GM12875 (cell line): ENCODE data around the gene EXD3.
A peak's percentile ranks its signal among the peaks of the same experiment; 100 is the strongest.

Experiments
- H3K4me3 ChIP-seq: one replicate; pipeline ENCODE4 v1.5.1; 2011; ENCODE audit warnings: low read depth, low read length, control low read depth
- CTCF ChIP-seq: IDR thresholded peaks from 2 replicates; pipeline ENCODE4 v1.5.1; 2011; ENCODE audit warnings: low read depth, mild to moderate bottlenecking, control low read depth, inconsistent platforms, low read length, moderate library complexity, borderline replicate concordance; ENCODE audit not compliant: insufficient read depth

The EXD3 gene

DNA sequence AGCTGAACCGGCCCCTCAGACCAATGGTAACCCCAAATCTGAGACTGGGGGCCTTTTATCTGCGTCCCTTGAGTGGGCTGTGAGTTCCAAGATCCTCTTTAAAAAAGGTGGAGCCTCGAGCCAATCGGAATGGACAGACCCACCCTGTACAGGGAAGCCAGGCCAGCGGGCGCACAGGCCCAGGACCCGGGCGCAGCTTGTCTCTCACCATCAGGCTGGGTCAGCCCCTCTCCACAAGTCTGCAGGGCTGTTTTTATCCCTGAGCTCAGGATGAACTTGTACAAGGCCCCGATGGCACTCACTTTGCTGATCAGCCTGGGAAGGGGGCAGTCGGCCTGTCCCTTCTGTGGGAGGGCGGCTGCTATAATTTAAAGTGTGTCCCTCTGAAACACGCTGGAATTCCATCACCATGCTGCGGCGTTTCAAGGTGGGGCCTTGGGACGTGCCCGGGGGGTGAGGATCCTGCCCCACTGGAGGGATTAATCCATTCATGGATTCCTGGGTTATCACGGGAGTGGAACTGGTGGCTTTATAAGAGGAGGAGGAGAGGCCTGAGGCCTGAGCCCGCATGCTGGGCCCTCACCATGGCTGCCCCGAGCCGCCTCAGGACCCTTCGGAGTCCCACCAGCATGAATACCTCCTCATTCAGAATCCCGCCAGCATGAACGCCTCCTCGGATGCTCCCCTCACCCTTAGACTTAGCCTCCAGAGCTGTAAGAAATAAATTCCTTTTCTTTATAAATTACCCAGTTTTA lies 14.1 kb downstream of the EXD3 start:
- no peak overlapping the region for H3K4me3 ChIP-seq
- no peak for TF ChIP-seq CTCF

- H3K4me3 ChIP-seq, result peak overlapping the region; percentile 44
- no peak for TF ChIP-seq CTCF
Observed at GRCh38 chr9:137407590-137408300, 15.2 kb downstream of the EXD3 start.

DNA sequence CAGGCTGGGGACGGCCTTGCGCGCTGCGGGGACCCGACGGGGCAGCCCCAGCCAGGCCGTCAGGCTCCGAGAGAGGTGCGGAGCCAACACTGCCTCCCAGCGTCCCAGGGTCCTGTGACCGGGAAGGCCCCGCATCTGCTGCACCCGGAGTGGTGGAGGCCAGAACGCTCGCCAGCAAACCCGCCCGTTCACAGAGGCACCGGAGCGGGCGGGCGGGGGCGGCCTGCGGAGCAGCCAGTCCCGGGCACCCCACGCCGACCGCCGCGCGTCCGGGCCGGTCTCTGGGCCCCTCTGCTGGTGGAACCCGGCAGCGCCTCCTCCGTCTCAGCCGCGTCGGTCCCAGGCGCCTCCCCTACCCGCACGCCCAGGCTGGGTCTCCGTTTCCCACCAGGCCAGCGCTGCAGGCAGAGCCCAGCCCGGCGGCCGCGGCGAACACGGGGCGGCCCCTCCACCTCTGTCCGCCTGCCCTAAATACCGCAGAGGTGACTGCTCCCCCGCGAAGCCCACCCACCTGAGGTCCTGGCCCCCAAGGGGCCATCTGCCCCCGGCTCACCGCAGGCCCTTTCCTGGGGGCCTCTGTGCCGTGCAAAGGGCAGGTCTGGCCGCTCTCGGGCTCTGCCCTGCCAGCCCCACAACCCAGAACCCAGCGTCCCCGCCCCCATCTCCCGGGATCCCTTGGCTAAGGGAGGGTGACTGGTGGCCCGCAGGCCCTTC lies 15.9 kb downstream of the EXD3 start:
- peak overlapping the region; percentile 44 for H3K4me3 ChIP-seq
- peak; percentile 87 for TF ChIP-seq CTCF

- H3K4me3 ChIP-seq, result no peak overlapping the region
- no peak for TF ChIP-seq CTCF
Observed at GRCh38 chr9:137406085-137406760, 16.7 kb downstream of the EXD3 start.

GRCh38 chr9:137405677-137406081 lies 17.3 kb downstream of the EXD3 start:
- H3K4me3 ChIP-seq, result no peak overlapping the region
- no peak for TF ChIP-seq CTCF

DNA sequence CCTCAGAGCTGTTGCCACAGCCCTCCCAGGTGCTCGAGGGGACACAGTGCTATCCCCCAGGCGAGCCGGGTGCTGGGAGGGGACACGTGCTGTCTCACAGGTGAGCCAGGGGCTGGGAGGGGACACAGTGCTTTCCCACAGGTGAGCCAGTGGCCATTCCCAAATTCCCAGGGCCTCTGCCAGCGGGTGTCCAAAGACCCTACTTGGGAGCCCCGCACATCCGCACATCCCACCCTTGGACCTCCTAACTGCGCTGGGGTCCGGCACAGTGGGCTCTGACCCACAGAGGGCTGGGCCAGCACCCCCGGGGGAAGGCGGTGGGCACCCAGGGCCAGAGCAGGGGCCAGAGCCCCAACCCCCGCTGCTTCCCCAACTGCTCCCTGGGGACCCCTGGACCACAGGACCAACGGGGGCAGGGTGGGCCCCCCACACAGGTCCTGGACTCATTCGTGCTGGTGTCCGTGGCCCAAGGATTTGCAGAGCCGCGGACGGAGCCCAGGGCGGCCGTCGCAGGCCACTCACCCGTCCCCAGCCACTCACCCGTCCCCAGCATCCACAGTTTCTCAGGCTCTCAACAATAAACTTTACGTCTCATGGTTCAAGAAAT lies 17.9 kb downstream of the EXD3 start:
- TF ChIP-seq CTCF, result no peak

More for the DNA sequence above, 17.9 kb downstream of the EXD3 start:
- no peak overlapping the region for H3K4me3 ChIP-seq
